ENCODE measurements around the gene RASGRP3.

The RASGRP3 gene

GRCh38 chr2:33502025-33502424 lies 25.6 kb downstream of the RASGRP3 start:
- H3K9ac ChIP-seq (ENCODE audit: low read length), result no peak overlapping the region
- H3K4me2 ChIP-seq (ENCODE audit: low read length), result no peak overlapping the region
- H3K4me1 ChIP-seq (ENCODE audit: insufficient read depth, low read length, severe bottlenecking), result peaks cover 21% of the 10 kb centered on the region

GRCh38 chr2:33503002-33503401 lies 26.6 kb downstream of the RASGRP3 start:
- no peaks in the 10 kb centered on the region for H3K27me3 ChIP-seq (ENCODE audit: insufficient read depth, low read length)
- H4K20me1 ChIP-seq (ENCODE audit: insufficient read depth, low read length), result no peaks in the 10 kb centered on the region
- no peaks in the 10 kb centered on the region for H3F3A ChIP-seq (ENCODE audit: insufficient read depth, low read length)
- H3K9me3 ChIP-seq (ENCODE audit: low read length), result no peaks in the 10 kb centered on the region
- no peaks in the 10 kb centered on the region for H3K9me2 ChIP-seq (ENCODE audit: low read depth, low read length)
- no peaks in the 10 kb centered on the region for H3K36me3 ChIP-seq (ENCODE audit: insufficient read depth, low read length)
- no peak overlapping the region for H3K9ac ChIP-seq (ENCODE audit: low read length)
- no peak overlapping the region for H3K27ac ChIP-seq (ENCODE audit: low read depth, low read length, poor library complexity, severe bottlenecking)
- no peak overlapping the region for H3K4me3 ChIP-seq (ENCODE audit: low read depth, low read length, poor library complexity, severe bottlenecking)
- H3K79me2 ChIP-seq (ENCODE audit: insufficient read depth, low read length), result no peaks in the 10 kb centered on the region; the same call in 1 of the 2 replicates
- H2AFZ ChIP-seq (ENCODE audit: low read length), result no peak overlapping the region
- H3K4me2 ChIP-seq (ENCODE audit: low read length), result no peak overlapping the region
- TF ChIP-seq, protein P1, sequence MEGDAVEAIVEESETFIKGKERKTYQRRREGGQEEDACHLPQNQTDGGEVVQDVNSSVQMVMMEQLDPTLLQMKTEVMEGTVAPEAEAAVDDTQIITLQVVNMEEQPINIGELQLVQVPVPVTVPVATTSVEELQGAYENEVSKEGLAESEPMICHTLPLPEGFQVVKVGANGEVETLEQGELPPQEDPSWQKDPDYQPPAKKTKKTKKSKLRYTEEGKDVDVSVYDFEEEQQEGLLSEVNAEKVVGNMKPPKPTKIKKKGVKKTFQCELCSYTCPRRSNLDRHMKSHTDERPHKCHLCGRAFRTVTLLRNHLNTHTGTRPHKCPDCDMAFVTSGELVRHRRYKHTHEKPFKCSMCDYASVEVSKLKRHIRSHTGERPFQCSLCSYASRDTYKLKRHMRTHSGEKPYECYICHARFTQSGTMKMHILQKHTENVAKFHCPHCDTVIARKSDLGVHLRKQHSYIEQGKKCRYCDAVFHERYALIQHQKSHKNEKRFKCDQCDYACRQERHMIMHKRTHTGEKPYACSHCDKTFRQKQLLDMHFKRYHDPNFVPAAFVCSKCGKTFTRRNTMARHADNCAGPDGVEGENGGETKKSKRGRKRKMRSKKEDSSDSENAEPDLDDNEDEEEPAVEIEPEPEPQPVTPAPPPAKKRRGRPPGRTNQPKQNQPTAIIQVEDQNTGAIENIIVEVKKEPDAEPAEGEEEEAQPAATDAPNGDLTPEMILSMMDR (IDR thresholded peaks at IDR 0.05; ENCODE audit: low read length), result no peak
- TF ChIP-seq EZH2 (IDR thresholded peaks at IDR 0.05; ENCODE audit: borderline replicate concordance, low read length), result no peak
- peaks cover 12% of the 10 kb centered on the region for H3K4me1 ChIP-seq (ENCODE audit: insufficient read depth, low read length, severe bottlenecking)

More at GRCh38 chr2:33502025-33502424, 25.6 kb downstream of the RASGRP3 start:
- Histone ChIP-seq H2AFZ (ENCODE audit: low read length) (no peak overlapping the region), H3K9me2 (ENCODE audit: low read depth, low read length) (no peaks in the 10 kb centered on the region), H3K79me2 (ENCODE audit: insufficient read depth, low read length) (no peaks in the 10 kb centered on the region; the same call in 1 of the 2 replicates), H3K27ac (ENCODE audit: low read depth, low read length, poor library complexity, severe bottlenecking) (no peak overlapping the region), H4K20me1 (ENCODE audit: insufficient read depth, low read length) (no peaks in the 10 kb centered on the region), H3F3A (ENCODE audit: insufficient read depth, low read length) (no peaks in the 10 kb centered on the region), H3K9me3 (ENCODE audit: low read length) (no peaks in the 10 kb centered on the region), H3K4me3 (ENCODE audit: low read depth, low read length, poor library complexity, severe bottlenecking) (no peak overlapping the region), H3K27me3 (ENCODE audit: insufficient read depth, low read length) (no peaks in the 10 kb centered on the region), H3K36me3 (ENCODE audit: insufficient read depth, low read length) (no peaks in the 10 kb centered on the region)
- TF ChIP-seq EZH2 (IDR thresholded peaks at IDR 0.05; ENCODE audit: borderline replicate concordance, low read length), result no peak
- TF ChIP-seq, protein P1 (IDR thresholded peaks at IDR 0.05; ENCODE audit: low read length), result no peak

GRCh38 chr2:33505966-33506365 lies 29.5 kb downstream of the RASGRP3 start:
- Histone ChIP-seq H3K27ac (ENCODE audit: low read depth, low read length, poor library complexity, severe bottlenecking) (no peak overlapping the region), H3K4me2 (ENCODE audit: low read length) (no peak overlapping the region), H3K27me3 (ENCODE audit: insufficient read depth, low read length) (no peaks in the 10 kb centered on the region), H3K9me3 (ENCODE audit: low read length) (no peaks in the 10 kb centered on the region), H4K20me1 (ENCODE audit: insufficient read depth, low read length) (no peaks in the 10 kb centered on the region), H3K9me2 (ENCODE audit: low read depth, low read length) (no peaks in the 10 kb centered on the region), H3F3A (ENCODE audit: insufficient read depth, low read length) (no peaks in the 10 kb centered on the region), H3K4me1 (ENCODE audit: insufficient read depth, low read length, severe bottlenecking) (peaks cover 9% of the 10 kb centered on the region), H3K4me3 (ENCODE audit: low read depth, low read length, poor library complexity, severe bottlenecking) (no peak overlapping the region), H3K79me2 (ENCODE audit: insufficient read depth, low read length) (no peaks in the 10 kb centered on the region; the same call in 1 of the 2 replicates), H2AFZ (ENCODE audit: low read length) (no peak overlapping the region), H3K36me3 (ENCODE audit: insufficient read depth, low read length) (no peaks in the 10 kb centered on the region), H3K9ac (ENCODE audit: low read length) (no peak overlapping the region)
- TF ChIP-seq, protein P1 (IDR thresholded peaks at IDR 0.05; ENCODE audit: low read length), result no peak
- no peak for TF ChIP-seq EZH2 (IDR thresholded peaks at IDR 0.05; ENCODE audit: borderline replicate concordance, low read length)
